Measurements from ENCODE around the gene PLSCR4. TPM values are rescaled to one million over a fixed set of nuclear protein-coding genes. Genes with fewer than 3 reads are reported as not detected.

PLSCR4 gene
- total RNA-seq, 1 donor from 2014 or later: 17.5 TPM

DNA sequence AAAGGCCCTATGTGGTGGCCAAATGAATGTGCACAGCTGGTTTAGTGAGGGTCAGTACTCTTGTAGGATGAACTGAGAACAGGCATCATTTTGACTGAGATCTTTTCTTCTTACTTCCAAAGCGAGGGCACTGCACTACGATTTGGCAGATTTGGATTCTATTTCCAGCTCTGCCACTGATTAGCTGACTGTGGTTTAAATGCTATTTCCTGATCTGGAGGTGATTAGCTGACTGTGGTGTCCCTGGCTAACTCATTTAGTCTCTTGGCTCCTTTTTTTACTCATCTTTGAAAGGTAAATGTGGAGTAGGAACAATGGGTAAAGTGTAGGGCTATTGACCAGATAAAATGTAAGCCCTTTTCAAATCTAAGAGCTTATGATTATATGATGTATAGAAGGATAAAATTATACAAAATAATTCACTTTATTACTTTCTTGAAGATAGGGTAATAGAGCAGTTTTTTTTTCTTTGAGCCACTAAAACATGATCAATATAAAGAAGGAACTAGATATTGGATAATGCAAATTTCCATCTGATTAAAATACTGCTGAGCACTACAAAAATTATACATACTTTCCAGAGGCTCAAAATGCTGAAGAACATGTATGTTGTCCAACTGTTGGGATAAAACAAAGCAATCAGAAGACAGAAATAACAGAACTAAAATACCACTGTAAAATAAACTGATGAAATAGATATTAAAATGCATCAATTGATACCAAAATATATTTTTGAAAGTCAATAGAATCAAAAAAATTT lies 50.3 kb downstream of the PLSCR4 start:
- H3K27ac Mint-ChIP-seq (ENCODE audit: unreplicated experiment): no peak overlapping the region
- no peak overlapping the region for H3K4me3 Mint-ChIP-seq (ENCODE audit: unreplicated experiment)
- no peaks in the 10 kb centered on the region for H3K27me3 Mint-ChIP-seq (ENCODE audit: low read depth)
- no peaks in the 10 kb centered on the region for H3K4me1 Mint-ChIP-seq (ENCODE audit: low read depth)
- TF ChIP-seq, protein P1, sequence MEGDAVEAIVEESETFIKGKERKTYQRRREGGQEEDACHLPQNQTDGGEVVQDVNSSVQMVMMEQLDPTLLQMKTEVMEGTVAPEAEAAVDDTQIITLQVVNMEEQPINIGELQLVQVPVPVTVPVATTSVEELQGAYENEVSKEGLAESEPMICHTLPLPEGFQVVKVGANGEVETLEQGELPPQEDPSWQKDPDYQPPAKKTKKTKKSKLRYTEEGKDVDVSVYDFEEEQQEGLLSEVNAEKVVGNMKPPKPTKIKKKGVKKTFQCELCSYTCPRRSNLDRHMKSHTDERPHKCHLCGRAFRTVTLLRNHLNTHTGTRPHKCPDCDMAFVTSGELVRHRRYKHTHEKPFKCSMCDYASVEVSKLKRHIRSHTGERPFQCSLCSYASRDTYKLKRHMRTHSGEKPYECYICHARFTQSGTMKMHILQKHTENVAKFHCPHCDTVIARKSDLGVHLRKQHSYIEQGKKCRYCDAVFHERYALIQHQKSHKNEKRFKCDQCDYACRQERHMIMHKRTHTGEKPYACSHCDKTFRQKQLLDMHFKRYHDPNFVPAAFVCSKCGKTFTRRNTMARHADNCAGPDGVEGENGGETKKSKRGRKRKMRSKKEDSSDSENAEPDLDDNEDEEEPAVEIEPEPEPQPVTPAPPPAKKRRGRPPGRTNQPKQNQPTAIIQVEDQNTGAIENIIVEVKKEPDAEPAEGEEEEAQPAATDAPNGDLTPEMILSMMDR (IDR thresholded peaks at IDR 0.05): no peak
- DNase-seq (ENCODE audit: low spot score): no peak
- no peaks in the 10 kb centered on the region for H3K9me3 Mint-ChIP-seq (ENCODE audit: low read depth)
- H3K36me3 Mint-ChIP-seq (ENCODE audit: low read depth): peaks cover 2% of the 10 kb centered on the region

DNA sequence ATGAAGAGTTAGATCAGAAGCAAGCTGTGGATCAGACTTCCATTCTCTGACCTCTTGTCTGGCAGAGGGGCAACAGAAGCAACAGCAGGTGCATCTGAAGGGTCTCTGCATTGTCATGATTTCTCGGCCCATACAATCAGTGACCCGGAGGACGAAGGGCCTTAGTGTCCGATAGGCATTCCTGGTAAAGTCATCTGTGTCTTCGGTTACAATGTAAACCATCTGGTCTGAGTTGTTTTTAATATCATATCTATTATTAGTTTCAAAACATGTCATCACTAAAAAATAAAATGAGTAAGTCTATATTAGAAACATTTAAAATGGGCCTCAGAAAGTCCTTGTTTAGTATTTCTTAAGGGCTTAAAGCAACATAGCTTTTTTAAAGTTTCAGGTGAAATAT lies 51.1 kb downstream of the PLSCR4 start:
- Mint-ChIP-seq H3K9me3 (ENCODE audit: low read depth) (no peaks in the 10 kb centered on the region), H3K27ac (ENCODE audit: unreplicated experiment) (no peak overlapping the region), H3K27me3 (ENCODE audit: low read depth) (no peaks in the 10 kb centered on the region), H3K36me3 (ENCODE audit: low read depth) (peaks cover 2% of the 10 kb centered on the region), H3K4me1 (ENCODE audit: low read depth) (no peaks in the 10 kb centered on the region), H3K4me3 (ENCODE audit: unreplicated experiment) (no peak overlapping the region)
- TF ChIP-seq, protein P1 (IDR thresholded peaks at IDR 0.05): no peak
- no peak for DNase-seq (ENCODE audit: low spot score)

DNA sequence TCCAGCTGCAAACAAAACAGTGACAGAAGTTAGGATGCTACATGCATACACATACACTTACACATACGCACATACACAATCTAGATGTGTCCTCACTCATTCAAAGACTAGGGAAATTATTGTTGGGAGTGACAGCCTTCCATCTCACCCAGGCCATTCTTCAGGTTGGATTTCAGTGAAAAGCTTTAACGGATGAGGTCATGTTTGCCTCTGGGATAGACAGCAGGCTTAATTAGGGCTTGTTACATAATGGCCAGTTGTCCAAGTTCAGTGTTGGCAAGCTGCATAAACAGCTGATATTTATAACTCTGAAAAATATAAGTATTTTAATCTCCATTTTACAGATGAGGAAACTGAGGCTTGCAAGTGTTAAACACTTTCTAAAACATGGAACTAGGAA lies 54.1 kb downstream of the PLSCR4 start:
- no peak for DNase-seq (ENCODE audit: low spot score)
- no peaks in the 10 kb centered on the region for H3K27me3 Mint-ChIP-seq (ENCODE audit: low read depth)
- H3K4me3 Mint-ChIP-seq (ENCODE audit: unreplicated experiment): no peak overlapping the region
- H3K27ac Mint-ChIP-seq (ENCODE audit: unreplicated experiment): no peak overlapping the region
- no peaks in the 10 kb centered on the region for H3K4me1 Mint-ChIP-seq (ENCODE audit: low read depth)
- H3K9me3 Mint-ChIP-seq (ENCODE audit: low read depth): no peaks in the 10 kb centered on the region
- TF ChIP-seq, protein P1 (IDR thresholded peaks at IDR 0.05): no peak
- peaks cover 3% of the 10 kb centered on the region for H3K36me3 Mint-ChIP-seq (ENCODE audit: low read depth)

DNA sequence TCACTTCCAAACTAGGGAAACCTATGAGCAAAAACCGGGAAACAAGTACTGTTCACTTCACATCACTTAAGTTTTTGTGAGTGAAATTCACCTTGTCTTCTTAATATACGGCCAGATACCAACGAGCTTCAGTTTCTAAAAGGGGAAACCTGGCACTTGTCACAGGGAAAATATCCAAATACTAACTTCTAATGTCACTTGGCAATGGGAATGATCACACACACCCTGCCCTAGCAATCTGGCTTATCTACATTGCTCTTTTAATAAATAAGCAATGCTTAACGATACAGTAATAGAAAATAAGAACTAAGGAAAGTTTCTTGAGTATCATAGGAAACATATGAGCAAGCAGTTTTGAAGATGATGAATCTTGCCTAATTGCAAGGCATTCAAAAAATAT lies 55.3 kb downstream of the PLSCR4 start:
- Mint-ChIP-seq H3K4me1 (ENCODE audit: low read depth) (no peaks in the 10 kb centered on the region), H3K27me3 (ENCODE audit: low read depth) (no peaks in the 10 kb centered on the region), H3K36me3 (ENCODE audit: low read depth) (peaks cover 3% of the 10 kb centered on the region), H3K9me3 (ENCODE audit: low read depth) (no peaks in the 10 kb centered on the region), H3K4me3 (ENCODE audit: unreplicated experiment) (no peak overlapping the region), H3K27ac (ENCODE audit: unreplicated experiment) (no peak overlapping the region)
- TF ChIP-seq, protein P1 (IDR thresholded peaks at IDR 0.05): no peak
- no peak for DNase-seq (ENCODE audit: low spot score)

DNA sequence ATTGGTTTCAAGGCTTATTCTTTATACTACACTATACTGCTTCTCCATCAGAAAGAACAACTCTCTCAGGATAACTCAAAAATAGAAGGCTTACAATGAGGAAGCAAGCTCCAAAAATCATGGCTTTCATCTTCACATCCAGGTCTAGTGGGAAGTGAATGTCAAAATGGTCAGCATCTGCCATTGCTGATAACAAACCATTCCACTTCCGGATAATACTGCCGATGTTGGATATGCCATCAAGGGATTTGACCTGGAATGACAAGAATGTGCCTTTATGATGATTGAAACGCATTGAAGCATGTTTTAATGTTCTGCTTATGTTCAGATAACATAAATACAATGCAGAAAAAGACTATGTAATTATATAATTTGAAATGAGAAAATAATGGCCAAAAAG lies 55.9 kb downstream of the PLSCR4 start:
- H3K4me3 Mint-ChIP-seq (ENCODE audit: unreplicated experiment): no peak overlapping the region
- H3K27ac Mint-ChIP-seq (ENCODE audit: unreplicated experiment): no peak overlapping the region
- H3K9me3 Mint-ChIP-seq (ENCODE audit: low read depth): no peaks in the 10 kb centered on the region
- H3K4me1 Mint-ChIP-seq (ENCODE audit: low read depth): no peaks in the 10 kb centered on the region
- no peak for DNase-seq (ENCODE audit: low spot score)
- H3K27me3 Mint-ChIP-seq (ENCODE audit: low read depth): no peaks in the 10 kb centered on the region
- H3K36me3 Mint-ChIP-seq (ENCODE audit: low read depth): peaks cover 3% of the 10 kb centered on the region
- TF ChIP-seq, protein P1 (IDR thresholded peaks at IDR 0.05): no peak

All from chondrocyte (in vitro differentiated cells).